HS-5 (cell line): Measurements from ENCODE around the gene SULT2B1.
"Not testable (repeated sequence)": the region's sequence is repeated elsewhere in the genome, so short reads cannot be mapped to it uniquely, and the experiment has no call there.

ENCODE experiments used
- DNase-seq: peaks from one replicate; pipeline ENCODE4 v3.0.0-alpha.2; 2012; ENCODE audit warnings: low read depth

SULT2B1 gene

DNA sequence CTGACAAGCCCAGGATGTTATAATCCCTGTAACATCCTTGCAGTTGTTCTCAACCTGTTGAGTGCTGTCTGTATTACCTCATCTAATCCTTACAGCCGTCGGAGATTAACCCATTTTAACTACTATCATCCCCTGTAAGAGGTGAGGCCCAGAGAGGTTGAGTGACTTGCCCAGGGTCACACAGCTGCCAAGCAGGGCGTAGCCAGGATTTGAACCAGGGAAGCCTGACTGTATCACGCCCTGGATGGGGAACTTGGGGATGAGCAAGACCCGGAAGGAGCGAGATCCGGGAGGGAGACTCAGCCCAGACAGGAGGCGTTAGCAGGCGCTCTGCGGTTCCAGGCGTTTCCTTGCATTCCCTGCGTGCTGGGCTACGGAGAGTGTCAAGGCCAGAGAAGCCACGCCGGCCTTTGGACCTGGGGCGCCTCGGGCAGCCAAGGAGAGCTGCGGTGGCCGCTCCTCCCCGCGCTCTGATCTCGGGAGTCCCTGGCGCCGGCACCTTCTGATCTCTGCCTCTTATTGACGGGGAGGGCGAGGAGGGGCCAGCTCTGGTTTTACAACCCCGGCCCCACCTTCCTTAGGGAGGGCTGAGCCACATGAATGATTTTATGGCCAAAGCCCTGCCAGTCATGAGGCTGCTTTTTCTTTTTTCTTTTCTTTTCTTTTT lies 6.2 kb downstream of the SULT2B1 start:
- no peak for DNase-seq

DNA sequence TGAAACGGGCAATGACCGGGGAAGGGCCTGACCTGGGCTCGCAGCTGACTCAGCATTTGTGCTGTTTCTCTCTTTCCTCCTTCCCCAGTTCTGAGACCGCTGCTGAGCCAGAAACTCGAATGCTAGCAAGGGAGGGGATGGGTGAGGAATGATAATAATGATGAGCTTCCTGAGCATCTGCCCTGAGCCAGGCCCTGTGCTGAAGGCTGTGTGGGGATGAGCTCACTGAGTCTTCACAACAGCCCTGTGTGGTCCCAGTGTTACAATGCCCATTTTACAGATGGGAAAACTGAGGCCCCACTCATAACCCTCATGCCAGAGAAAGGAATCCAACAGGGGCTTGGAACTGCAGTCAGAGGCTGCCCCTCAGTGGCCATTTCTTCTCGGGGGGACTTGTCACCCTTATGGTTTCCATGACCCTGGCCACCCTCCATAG lies 8.1 kb downstream of the SULT2B1 start:
- DNase-seq = no peak

DNA sequence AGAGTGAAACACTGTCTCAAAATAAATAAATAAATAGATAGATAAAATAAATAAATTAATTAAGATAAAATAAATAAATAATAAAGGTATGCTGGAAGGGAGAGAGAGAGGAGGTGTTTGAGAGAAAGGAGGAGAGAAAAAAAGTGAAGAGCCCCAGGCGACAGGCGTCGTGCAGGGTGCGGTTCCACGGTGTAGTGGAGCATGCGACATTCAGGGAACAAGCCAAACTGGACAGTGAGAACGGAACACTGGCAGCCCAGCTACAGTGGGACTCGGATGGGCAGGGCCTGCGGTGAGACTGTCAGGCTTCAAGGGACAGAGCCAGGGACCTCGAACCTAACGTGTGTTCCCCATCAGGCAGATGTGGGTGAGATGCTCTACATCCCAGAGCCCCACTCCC lies 9.4 kb downstream of the SULT2B1 start:
- no peak for DNase-seq

DNA sequence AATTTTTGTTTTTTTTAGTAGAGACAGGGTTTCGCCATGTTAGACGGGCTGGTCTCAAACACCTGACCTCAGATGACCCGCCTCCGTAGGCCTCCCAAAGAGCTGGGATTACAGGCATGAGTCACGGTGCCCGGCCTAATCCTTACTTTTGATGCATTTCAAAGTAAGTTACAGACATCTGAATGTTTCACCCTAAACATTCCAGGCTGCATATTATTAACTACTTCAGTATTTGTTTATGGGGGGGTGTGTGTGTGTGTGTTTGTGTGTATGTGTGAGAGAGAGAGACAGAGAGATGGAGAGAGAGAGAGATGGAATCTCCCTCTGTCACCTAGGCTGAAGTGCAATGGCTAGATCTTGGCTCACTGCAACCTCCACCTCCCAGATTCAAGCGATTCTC lies 13.1 kb downstream of the SULT2B1 start:
- DNase-seq = no peak

DNA sequence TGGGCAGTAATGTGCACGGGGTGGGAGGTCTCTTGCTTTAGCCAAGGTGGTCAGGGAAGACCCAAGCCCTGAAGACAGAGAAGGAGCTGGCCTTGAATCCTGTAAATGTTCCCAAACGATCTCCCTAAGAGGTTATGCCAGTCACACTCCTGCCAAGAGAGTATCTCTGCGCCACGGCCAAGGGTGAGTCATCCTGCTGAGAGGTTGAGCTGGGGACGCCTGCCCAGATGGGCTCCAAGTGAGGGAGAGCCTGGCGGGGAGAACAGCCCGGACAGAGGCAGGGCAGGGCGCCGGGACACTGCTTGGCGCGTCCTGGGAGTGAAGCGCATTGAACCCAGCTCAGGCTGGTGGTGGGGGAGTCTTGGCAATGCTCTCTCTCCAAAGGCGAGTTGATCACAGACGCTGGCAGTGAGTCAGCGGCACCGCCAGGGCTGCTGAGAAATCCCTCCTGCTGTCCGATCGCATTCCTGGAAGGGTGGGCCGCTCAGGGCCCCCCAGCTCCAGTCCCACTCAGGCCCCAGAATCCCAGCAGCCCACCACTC lies 16.4 kb downstream of the SULT2B1 start:
- peak; percentile 76 for DNase-seq

DNA sequence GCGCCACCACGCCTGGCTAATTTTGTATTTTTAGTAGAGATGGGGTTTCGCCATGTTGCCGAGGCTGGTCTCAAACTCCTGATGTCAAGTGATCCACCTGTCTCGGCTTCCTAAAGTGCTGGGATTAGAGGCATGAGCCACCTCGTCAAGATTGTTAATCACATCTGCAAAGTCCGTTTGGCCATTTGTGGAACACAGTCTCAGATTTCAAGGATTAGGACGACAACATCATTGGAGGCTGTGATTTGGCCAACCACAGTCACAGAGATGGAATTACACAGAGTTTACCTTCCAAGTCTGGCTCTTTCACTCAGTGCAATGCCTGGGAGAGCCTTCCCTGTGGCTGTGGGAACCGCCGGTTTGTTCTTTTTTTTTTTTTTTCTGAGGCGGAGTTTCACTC lies 17.8 kb downstream of the SULT2B1 start:
- no peak for DNase-seq

DNA sequence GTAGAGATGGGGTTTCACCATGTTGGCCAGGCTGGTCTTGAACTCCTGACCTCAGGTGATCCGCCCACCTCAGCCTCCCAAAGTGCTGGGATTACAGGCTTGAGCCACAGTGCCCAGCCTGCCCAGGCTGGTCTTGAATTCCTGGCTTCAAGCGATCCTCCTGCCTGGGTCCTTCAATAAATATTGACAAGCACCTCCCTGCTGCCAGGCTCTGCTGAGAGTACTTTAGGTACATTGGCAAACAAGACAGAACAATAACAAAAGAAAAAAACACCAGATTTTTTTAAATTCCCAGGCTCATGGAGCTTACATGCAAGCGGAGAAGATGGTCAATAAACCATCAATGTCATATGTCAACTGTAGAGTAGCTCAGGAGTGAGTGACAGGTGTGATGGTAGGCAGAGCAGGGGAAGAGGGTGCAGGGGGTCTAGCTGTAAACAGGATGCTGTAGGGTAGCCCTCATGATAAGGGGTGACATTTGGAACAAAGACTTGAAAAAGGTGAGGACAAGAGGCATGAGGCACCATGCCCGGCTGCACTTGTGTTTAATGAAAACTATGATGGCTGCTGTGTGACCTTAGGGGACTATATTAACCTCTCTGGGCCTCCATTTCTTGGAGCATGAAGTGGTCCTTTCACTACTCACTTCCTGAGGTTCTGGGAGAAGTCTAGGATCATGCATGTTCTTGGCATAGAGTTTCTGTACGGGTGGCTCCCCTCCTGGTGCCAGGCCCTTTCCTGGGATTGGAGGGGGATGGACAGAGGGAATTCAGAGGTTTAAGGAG lies 19.6 kb downstream of the SULT2B1 start:
- no peak for DNase-seq

DNA sequence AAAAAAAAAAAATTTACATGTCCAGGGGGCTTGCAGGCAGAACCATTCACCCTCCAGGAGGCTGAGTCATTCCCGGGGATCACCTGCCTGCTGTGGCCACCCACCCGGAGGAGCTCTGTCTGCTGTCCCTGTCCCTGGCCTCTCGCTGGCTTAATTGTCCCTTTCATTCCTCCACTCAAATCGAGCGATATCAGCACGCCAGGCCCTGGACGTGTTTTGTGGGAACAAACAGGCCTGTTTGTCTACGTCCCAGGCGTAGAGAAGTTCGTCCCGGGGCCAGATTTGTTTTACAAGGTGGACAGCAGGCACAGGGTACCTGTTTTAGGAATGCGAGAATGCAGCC lies 21.2 kb downstream of the SULT2B1 start:
- no peak for DNase-seq

DNA sequence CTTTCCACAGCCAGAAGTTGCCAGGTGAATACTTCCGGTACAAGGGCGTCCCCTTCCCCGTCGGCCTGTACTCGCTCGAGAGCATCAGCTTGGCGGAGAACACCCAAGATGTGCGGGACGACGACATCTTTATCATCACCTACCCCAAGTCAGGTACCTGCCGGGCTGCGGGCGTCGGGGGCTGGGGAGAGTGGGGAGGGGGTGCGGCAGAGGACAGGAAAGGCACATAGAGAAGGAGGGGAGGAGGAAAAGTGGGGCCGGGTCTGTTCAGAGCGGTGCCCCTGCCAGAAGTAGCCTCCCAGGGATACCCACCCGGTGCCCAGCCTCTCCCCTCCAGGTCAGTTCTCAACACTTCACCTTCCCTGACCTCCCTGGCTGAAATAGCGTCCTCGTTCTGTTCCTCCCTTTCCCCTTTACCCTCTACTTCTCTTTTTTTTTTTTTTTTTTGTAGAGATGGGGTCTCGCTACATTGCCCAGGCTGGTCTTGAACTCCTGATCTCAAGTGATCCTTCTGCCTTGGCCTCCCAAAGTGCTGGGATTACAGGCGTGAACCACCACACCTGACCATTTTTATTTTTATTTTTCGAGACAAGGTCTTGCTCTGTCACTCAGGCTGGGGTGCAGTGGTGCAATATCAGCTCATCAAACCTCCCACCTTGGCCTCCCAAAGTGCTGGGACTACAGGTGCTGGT lies 24.1 kb downstream of the SULT2B1 start:
- no peak for DNase-seq

DNA sequence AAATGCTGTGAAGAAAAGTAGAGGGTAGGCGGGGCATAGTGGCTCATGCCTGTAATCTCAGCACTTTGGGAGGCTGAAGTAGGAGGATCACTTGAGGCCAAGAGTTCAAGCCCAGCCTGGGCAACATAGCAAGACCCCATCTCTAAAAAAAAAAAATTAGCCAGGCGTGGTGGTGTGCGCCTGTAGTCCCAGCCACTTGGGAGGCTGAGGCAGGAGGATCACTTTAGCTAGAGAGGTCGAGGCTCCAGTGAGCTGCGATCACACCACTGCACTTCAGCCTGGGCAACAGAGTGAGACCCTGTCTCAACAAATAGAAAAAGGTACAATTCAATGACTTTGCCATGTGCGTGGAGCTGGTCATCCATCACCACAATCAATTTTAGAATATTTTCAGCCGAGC lies 25.9 kb downstream of the SULT2B1 start:
- not testable (repeated sequence) for DNase-seq

DNA sequence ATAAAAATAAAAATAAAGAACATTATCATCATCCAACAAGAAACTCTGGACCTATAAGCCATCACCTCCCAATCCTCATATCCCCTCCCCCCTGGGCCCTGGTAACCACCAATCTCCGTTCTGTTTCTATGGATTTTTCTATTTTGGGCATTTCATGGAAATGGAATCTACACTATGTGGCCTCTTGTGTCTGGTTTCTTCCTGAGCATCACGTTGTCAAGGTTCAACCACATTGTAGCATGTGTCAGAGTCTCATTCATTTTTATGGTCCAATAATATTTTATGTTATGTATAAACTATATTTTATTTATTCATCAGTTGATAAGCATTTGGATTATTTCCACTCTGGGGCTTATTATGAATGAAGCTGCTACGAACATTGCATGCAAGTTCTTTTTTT lies 26.9 kb downstream of the SULT2B1 start:
- no peak for DNase-seq

DNA sequence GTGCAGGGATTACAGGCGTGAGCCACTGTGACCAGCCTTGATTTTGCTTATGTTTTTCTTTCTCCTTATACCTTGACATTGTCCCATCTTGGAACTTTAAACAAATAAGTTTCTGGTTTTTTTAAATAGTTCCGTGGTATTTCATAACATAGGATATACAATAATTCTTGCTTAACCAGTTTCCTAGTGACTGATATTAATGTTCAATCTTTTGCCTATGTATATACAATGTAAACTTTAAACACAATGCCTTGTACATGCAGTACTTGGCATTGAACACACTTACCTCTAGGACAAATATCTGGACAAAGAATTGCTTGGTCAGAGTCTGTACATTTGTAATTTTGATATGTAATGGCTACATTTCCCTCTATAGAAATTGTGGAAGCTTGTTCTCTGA lies 30.2 kb downstream of the SULT2B1 start:
- DNase-seq = no peak

DNA sequence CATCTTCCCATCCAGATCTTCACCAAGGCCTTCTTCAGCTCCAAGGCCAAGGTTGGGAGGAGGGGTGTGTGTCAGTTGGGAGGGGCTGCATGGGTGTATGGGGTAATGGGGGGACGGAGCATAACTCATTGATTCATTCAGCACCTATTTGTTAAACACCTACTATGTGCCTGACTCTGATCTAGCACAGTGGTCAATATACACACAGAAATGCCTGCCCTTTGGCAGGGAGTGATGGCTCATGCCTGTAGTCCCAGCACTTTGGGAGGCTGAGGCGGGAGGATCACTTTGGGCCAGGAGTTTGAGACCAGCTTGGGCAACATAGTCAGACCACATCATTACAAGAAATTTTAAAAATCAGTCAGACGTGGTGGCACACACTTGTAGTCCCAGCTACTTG lies 35.4 kb downstream of the SULT2B1 start:
- no peak for DNase-seq

DNA sequence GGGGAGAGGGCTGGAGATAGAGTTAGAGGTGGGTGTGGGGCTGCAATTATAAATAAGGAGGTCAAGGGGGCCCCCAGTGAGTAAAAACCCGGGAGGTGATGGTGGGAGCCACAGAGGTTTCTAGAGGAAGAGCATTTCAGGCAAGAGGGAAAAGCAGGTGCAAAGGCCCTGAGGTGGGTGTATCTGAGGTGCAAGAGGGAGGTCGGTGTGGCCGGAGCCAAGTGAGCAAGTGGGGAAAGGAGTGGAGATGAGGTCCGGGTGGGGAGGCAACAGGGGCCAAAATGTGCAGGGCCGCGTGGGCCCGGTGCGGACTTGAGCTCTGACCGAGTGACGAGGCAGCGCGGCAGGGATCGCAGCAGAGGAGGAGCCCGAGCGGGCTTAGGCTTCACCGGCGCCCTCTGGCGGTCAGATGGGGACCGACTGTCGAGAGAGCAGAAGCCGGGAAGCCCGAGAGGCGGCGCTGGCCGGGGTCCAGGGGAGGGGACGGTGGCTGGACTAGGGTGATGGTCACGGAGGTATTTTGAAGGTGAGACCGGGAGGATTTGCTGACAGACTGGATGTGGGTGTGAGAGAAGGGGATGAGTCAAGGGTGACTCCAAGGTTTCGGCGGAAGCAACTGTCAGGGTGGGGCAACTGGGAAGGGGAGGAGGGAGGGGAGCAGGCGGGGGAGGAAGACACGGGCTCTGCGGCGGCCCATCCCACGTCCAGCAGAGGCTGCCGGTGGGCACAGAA lies 36.9 kb downstream of the SULT2B1 start:
- DNase-seq = peak; percentile 59

DNA sequence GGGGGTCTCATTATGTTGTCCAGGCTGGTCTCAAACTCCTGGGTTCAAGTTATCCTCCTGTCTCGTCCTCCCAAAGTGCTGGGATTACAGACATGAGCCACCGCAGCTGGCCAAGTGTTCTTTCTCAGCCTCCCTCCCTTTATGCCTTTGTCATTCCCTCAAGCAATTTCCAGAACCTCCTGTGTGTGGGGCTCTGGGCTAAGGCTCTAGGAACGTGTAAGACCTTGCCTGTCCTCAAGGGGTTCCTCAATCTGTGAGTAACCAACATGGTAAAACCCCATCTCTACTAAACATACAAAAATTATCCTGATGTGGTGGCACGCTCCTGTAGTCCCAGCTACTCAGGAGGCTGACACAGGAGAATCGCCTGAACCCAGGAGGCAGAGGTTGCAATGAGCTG lies 39.0 kb downstream of the SULT2B1 start:
- DNase-seq = no peak

DNA sequence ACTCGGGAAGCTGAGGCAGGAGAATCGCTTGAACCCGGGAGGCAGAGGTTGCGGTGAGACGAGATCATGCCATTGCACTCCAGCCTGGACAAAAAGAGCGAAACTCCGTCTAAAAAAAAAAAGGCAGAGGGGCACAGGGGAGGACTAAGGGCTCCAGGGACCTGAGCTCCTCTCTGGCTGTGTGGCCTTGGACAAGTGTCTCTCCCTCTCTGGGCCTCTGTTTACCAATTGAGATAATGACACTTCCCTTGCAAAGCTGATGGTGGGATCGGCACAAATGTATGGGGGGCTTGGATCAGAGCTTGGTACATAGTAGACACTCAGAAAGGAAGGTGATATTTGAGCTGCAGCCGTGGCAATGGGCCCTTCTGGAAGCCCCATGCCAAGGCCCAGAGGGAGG lies 43.2 kb downstream of the SULT2B1 start:
- no peak for DNase-seq

DNA sequence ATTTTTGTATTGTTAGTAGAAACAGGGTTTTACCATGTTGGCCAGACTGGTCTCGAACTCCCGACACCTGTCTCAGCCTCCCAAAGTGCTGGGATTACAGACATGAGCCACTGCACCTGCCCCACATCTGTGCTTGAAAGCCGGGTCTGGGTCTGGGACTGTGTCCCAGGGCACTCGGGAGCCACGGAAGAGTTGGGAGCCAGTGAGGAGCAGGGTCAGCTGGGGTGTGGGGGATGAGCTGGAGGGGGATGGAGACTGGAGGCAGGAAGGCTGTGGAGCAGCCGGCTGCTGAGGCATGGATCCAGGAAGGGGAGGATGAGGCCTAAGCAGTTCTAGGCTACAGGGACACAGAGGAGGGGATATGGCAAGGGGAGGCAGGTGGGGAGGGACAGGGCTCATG lies 43.9 kb downstream of the SULT2B1 start:
- DNase-seq = no peak

DNA sequence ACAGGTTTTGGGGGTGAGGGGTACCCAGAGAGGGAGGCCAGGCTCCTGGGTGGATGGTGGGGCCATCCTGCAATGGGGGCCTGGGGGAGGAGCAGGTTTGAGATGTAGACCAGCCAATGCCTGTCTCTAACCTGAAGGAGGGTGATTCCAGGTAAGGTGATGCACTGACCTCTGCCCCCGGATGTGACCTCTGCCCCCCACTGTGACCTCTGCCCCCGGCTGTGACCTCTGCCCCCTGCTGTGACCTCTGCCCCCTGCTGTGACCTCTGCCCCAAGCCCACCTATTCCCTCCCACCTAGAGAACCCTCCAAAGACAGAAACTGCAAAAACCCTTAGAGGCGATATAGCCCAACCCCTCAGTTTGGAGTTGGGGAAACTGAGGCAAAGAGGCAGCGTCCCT lies 44.3 kb downstream of the SULT2B1 start:
- DNase-seq = no peak

DNA sequence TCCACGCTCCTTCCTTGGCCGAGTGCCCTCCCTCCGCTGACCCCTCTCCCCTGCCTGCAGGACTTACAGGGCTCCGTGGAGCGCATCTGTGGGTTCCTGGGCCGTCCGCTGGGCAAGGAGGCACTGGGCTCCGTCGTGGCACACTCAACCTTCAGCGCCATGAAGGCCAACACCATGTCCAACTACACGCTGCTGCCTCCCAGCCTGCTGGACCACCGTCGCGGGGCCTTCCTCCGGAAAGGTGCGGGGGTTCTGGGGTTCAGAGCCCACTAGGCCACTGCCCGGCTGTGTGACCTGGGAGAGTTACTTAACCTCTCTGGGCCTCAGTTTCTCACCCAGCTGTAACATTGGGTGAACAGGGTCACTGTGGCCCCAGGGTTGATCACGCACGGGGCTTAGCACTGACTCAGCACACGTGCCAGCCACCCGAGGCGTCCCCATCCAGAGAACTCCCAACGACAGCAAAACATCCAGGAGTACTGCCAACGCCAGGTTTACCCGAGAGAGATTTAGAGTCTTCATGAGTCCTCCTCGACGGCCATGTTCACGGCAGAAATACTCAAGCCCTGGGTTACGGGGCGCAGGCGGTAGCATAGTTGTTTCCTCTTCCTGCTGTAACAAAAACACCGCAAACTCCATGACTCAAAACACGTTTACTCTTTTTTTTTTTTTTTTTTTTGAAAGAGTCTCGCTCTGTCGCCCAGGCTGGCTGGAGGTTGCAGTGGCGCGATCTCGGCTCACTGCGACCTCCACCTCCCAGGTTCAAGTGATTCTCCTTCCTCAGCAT lies 44.9 kb downstream of the SULT2B1 start:
- DNase-seq = no peak

DNA sequence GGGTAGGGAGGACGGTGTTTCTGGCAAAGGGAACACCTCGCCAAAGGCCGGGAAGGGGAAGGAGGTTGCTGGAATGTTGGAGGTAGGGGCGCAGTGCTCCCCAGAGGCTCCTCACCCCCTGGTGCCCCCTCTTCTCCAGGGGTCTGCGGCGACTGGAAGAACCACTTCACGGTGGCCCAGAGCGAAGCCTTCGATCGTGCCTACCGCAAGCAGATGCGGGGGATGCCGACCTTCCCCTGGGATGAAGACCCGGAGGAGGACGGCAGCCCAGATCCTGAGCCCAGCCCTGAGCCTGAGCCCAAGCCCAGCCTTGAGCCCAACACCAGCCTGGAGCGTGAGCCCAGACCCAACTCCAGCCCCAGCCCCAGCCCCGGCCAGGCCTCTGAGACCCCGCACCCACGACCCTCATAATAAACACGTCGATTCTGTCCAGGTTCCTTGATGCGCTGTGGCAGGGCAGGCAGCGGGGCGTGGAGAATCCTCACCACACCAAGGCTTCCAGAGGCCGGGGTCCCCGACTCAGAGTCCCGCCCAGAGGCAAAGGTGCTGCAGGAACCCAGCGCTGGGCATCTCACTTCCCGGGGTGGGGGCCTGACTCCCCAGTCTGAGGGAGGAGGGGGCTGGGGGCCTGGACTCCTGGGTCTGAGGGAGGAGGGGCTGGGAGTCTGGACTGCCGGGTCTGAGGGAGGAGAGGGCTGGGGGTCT lies 47.2 kb downstream of the SULT2B1 start:
- no peak for DNase-seq
